T follicular helper cell (primary cell): ENCODE results near the gene CD3E.

ENCODE experiments used
- DNase-seq: peaks from one replicate; pipeline ENCODE4 v3.0.0-alpha.2; 2020; ENCODE audit warnings: low read depth
- total RNA-seq, 2 experiments: gene quantifications; one replicate each; lab custom pipeline; 2026; lab: John Stamatoyannopoulos, UW

Gene CD3E
- 103 to 157 reads per million in 2 experiments for total RNA-seq

GRCh38 chr11:118304568-118305248 is at the start of gene CD3E:
TSS of gene CD3E (plus strand) at chr11:118304730. CDS start at chr11:118304953, 223 bp downstream.
- peak; percentile 46 for DNase-seq

- no peak for DNase-seq
Measured at GRCh38 chr11:118258410-118258809, 46.1 kb upstream of the CD3E start.

- no peak for DNase-seq
Measured at GRCh38 chr11:118259138-118259537, 45.4 kb upstream of the CD3E start.

- DNase-seq: no peak
Measured at GRCh38 chr11:118260353-118260752, 44.2 kb upstream of the CD3E start.

- no peak for DNase-seq
Measured at GRCh38 chr11:118263112-118263511, 41.4 kb upstream of the CD3E start.

- DNase-seq: no peak
Measured at GRCh38 chr11:118263695-118264568, 40.6 kb upstream of the CD3E start, which contains the start of gene MPZL2. TSS of gene MPZL2 (minus strand) at chr11:118264297. CDS start at chr11:118264153, 144 bp downstream.

GRCh38 chr11:118264569-118265465 is 39.7 kb upstream of the CD3E start:
- no peak for DNase-seq

GRCh38 chr11:118265954-118266353 is 38.6 kb upstream of the CD3E start:
- no peak for DNase-seq

- DNase-seq: no peak
Measured at GRCh38 chr11:118267486-118267885, 37.0 kb upstream of the CD3E start.

- no peak for DNase-seq
Measured at GRCh38 chr11:118272001-118272400, 32.5 kb upstream of the CD3E start.

GRCh38 chr11:118274186-118274585 is 30.3 kb upstream of the CD3E start:
- DNase-seq: no peak

GRCh38 chr11:118275176-118275575 is 29.4 kb upstream of the CD3E start:
- DNase-seq: no peak

GRCh38 chr11:118276422-118276821 is 28.1 kb upstream of the CD3E start:
- no peak for DNase-seq

GRCh38 chr11:118277312-118277711 is 27.2 kb upstream of the CD3E start:
- no peak for DNase-seq

- DNase-seq: no peak
Measured at GRCh38 chr11:118281284-118281683, 23.2 kb upstream of the CD3E start.

- no peak for DNase-seq
Measured at GRCh38 chr11:118282606-118283005, 21.9 kb upstream of the CD3E start.

- no peak for DNase-seq
Measured at GRCh38 chr11:118283037-118283636, 21.4 kb upstream of the CD3E start.

- DNase-seq: no peak
Measured at GRCh38 chr11:118283756-118284350, 20.7 kb upstream of the CD3E start.

GRCh38 chr11:118286545-118286944 is 18.0 kb upstream of the CD3E start:
- DNase-seq: no peak

GRCh38 chr11:118287006-118287405 is 17.5 kb upstream of the CD3E start:
- no peak for DNase-seq

GRCh38 chr11:118289401-118289800 is 15.1 kb upstream of the CD3E start:
- no peak for DNase-seq
